K562 (cell line): ENCODE results near the gene MCM9. TPM values are rescaled to one million over a fixed set of nuclear protein-coding genes. Genes with fewer than 3 reads are reported as not detected.
A peak's percentile ranks its signal among the peaks of the same experiment; 100 is the strongest.

Experiments
- BRF2 ChIP-seq: IDR thresholded peaks from 3 replicates; pipeline ENCODE4 v1.6.1; 2011; ENCODE audit warnings: borderline replicate concordance, mild to moderate bottlenecking; ENCODE audit not compliant: insufficient read length, insufficient read depth
- E2F6 ChIP-seq, 2 experiments: IDR thresholded peaks; 2 replicates each; pipeline ENCODE4 v1.6.1; 2011; ENCODE audit warnings: borderline replicate concordance in 1 of 2, control low read depth in 1 of 2, low read depth in 1 of 2, low read length in 1 of 2, mild to moderate bottlenecking in 1 of 2, mixed read lengths in 1 of 2, moderate library complexity in 1 of 2; ENCODE audit not compliant: insufficient read depth in 1 of 2, insufficient read length in 1 of 2, poor library complexity in 1 of 2, severe bottlenecking in 1 of 2; ENCODE audit errors: extremely low read depth in 1 of 2
- ETS2 ChIP-seq: IDR thresholded peaks from 2 replicates; pipeline ENCODE4 v1.6.1; 2016; ENCODE audit warnings: borderline replicate concordance, missing genetic modification characterization, mild to moderate bottlenecking, moderate library complexity, missing compliant biosample characterization; ENCODE audit not compliant: poor library complexity, severe bottlenecking
- ETV1 ChIP-seq: fragments of 450-650 bp; conservative IDR thresholded peaks from 2 replicates; pipeline ENCODE4 v1.6.1; 2016; ENCODE audit warnings: missing genetic modification characterization, control low read depth, low read depth, missing compliant biosample characterization
- FOXM1 ChIP-seq, 2 experiments: fragments of 450-650 bp in 1 of 2; sonication (generic) in 1 of 2; formaldehyde crosslinking in 1 of 2; IDR thresholded peaks; 2 replicates each; pipeline versions ENCODE4 v1.6.1 to v1.9.0; 2017 to 2022; ENCODE audit warnings: low read depth in 2 of 2, mild to moderate bottlenecking in 2 of 2, missing genetic modification reagents in 1 of 2, moderate library complexity in 1 of 2
- FOXP1 ChIP-seq: sonication (generic); formaldehyde crosslinking; IDR thresholded peaks from 2 replicates; pipeline ENCODE4 v1.8.0; 2022; ENCODE audit warnings: mild to moderate bottlenecking, missing genetic modification reagents
- HNRNPK ChIP-seq: fragments of 200-400 bp; formaldehyde crosslinking; IDR thresholded peaks from one replicate; pipeline ENCODE4 v1.6.1; 2018; ENCODE audit warnings: mild to moderate bottlenecking, low read depth, low read length; ENCODE audit not compliant: poor library complexity, severe bottlenecking
- IFI16 ChIP-seq: fragments of 250-450 bp; sonication (Bioruptor Pico); IDR thresholded peaks from 2 replicates; pipeline ENCODE4 v2.1.2; 2022; ENCODE audit warnings: mild to moderate bottlenecking, inconsistent platforms
- ILF3 ChIP-seq: fragments of 450-650 bp; IDR thresholded peaks from 2 replicates; pipeline ENCODE4 v1.6.1; 2018; ENCODE audit warnings: antibody characterized with exemption, mild to moderate bottlenecking, moderate library complexity, borderline replicate concordance
- KAT8 ChIP-seq: fragments of 450-650 bp; IDR thresholded peaks from 2 replicates; pipeline ENCODE4 v1.6.1; 2016; ENCODE audit warnings: low read depth, mild to moderate bottlenecking
- MIER1 ChIP-seq: fragments of 450-650 bp; IDR thresholded peaks from 2 replicates; pipeline ENCODE4 v1.6.1; 2016; ENCODE audit warnings: antibody characterized with exemption, mild to moderate bottlenecking, low read depth
- NR2C2 ChIP-seq, 2 experiments: fragments of 200-800 bp in 1 of 2; sonication (Bioruptor generic) in 1 of 2; sonication (generic) in 1 of 2; formaldehyde crosslinking in 1 of 2; IDR thresholded peaks; 2 replicates each; pipeline versions ENCODE4 v1.6.1 to v1.8.0; 2016 to 2022; ENCODE audit warnings: mild to moderate bottlenecking in 1 of 2, missing compliant biosample characterization in 1 of 2, missing genetic modification characterization in 1 of 2, missing genetic modification reagents in 1 of 2
- POLR2AphosphoS2 ChIP-seq: IDR thresholded peaks from 2 replicates; pipeline ENCODE4 v1.6.1; 2012; ENCODE audit warnings: low read length, improper control_type of control experiment
- RBM22 ChIP-seq: fragments of 200-400 bp; formaldehyde crosslinking; IDR thresholded peaks from 2 replicates; pipeline ENCODE4 v1.6.1; 2018; ENCODE audit warnings: low read length, low read depth; ENCODE audit not compliant: poor library complexity, severe bottlenecking
- RBM34 ChIP-seq: fragments of 200-400 bp; formaldehyde crosslinking; IDR thresholded peaks from 2 replicates; pipeline ENCODE4 v1.6.1; 2018; ENCODE audit warnings: low read length, borderline replicate concordance; ENCODE audit not compliant: insufficient read depth
- SMAD1 ChIP-seq: fragments of 150-350 bp; IDR thresholded peaks from 2 replicates; pipeline ENCODE4 v1.6.1; 2014; ENCODE audit warnings: low read length, low read depth; ENCODE audit not compliant: partially characterized antibody
- SNAPC5 ChIP-seq: fragments of 250-450 bp; sonication (Bioruptor Pico); IDR thresholded peaks from 2 replicates; pipeline ENCODE4 v1.8.0; 2021; ENCODE audit warnings: moderate library complexity, mild to moderate bottlenecking, inconsistent platforms
- TCF7 ChIP-seq: sonication (generic); IDR thresholded peaks from 2 replicates; pipeline ENCODE4 v1.6.1; 2016; ENCODE audit warnings: antibody characterized with exemption, borderline replicate concordance
- XRCC3 ChIP-seq: fragments of 450-650 bp; IDR thresholded peaks from 2 replicates; pipeline ENCODE4 v1.6.1; 2017; ENCODE audit warnings: mild to moderate bottlenecking, moderate library complexity
- ZNF12 ChIP-seq: sonication (generic); formaldehyde crosslinking; IDR thresholded peaks from 2 replicates; pipeline ENCODE4 v1.4.0; 2020; ENCODE audit warnings: mild to moderate bottlenecking, missing genetic modification reagents
- ZNF121 ChIP-seq: sonication (generic); formaldehyde crosslinking; conservative IDR thresholded peaks from 2 replicates; pipeline ENCODE4 v1.8.0; 2022; ENCODE audit warnings: missing genetic modification reagents
- ZNF263 ChIP-seq: sonication (generic); formaldehyde crosslinking; IDR thresholded peaks from 2 replicates; pipeline ENCODE4 v1.8.0; 2022; ENCODE audit warnings: mild to moderate bottlenecking, missing genetic modification reagents, borderline replicate concordance
- ZNF282 ChIP-seq: sonication (generic); formaldehyde crosslinking; IDR thresholded peaks from 2 replicates; pipeline ENCODE4 v1.8.1; 2023; ENCODE audit warnings: missing genetic modification reagents
- ZNF764 ChIP-seq: fragments of 250-450 bp; sonication (Bioruptor Pico); IDR thresholded peaks from 2 replicates; pipeline ENCODE4 v1.4.0; 2020; ENCODE audit warnings: low read depth, mild to moderate bottlenecking, moderate library complexity
- polyA plus RNA-seq, 8 experiments: library from polyadenylated mRNA; depleted of rRNA in 4 of 8; stranded (reverse) in 5 of 8; unstranded in 3 of 8; fragments of >200 nt; fragmentation: Nextera tagmentation in 2 of 8; fragmentation: Illumina TruSeq in 1 of 8; extraction: Ambion mirVana in 2 of 8; extraction: Trizol in 1 of 8; gene quantifications; 2 replicates each; pipeline versions ENCODE4 v1.2.1 to v1.2.3, GENCODE V29; 2011 to 2014; ENCODE audit warnings: inconsistent platforms in 1 of 8, missing spikeins in 1 of 8
- total RNA-seq, 7 experiments: library from RNA; depleted of rRNA in 6 of 7; stranded (reverse); fragments of >200 nt in 6 of 7; fragmentation: Illumina TruSeq in 2 of 7; extraction: Trizol in 2 of 7; gene quantifications; 2 replicates each; pipeline versions ENCODE4 v1.2.1 to v1.2.3, GENCODE V29; 2011 to 2021; ENCODE audit warnings: low replicate concordance in 1 of 7

Gene MCM9
- total and polyA plus RNA-seq, 9 of the 15 experiments (the other 6 are each of a cell fraction or from before 2014, with no cell fraction given), result 4.8 to 16.7 (median 11.6) TPM

GRCh38 chr6:118896339-118897136 lies 38.4 kb downstream of the MCM9 start (continued):
- TF ChIP-seq RBM22 (no peak), ETV1 (tag) (no peak), ETS2 (tag) (no peak), ZNF282 (CRISPR knock-in tag) (no peak), ZNF12 (CRISPR knock-in tag) (no peak), BRF2 (no peak), XRCC3 (no peak), FOXM1 (IDR thresholded peaks at IDR 0.05; ENCODE audit: low read depth) (peak; percentile 71), FOXM1 (CRISPR knock-in tag; IDR thresholded peaks at IDR 0.05; ENCODE audit: low read depth) (no peak), RBM34 (no peak), ILF3 (no peak), SMAD1 (no peak), SNAPC5 (no peak), NR2C2 (CRISPR knock-in tag; IDR thresholded peaks at IDR 0.05) (no peak), NR2C2 (tag; IDR thresholded peaks at IDR 0.05) (0 out of 2 replicates have a peak, but pooled peaks have one; percentile 23), ZNF263 (CRISPR knock-in tag) (no peak), ZNF121 (CRISPR knock-in tag) (no peak), E2F6 (IDR thresholded peaks at IDR 0.05; ENCODE audit: borderline replicate concordance in 1 of 2, extremely low read depth in 1 of 2, insufficient read depth in 1 of 2, insufficient read length in 1 of 2, low read depth in 1 of 2, low read length in 1 of 2, poor library complexity in 1 of 2, severe bottlenecking in 1 of 2) (no peak), HNRNPK (no peak), KAT8 (peak; percentile 36; the same call in 1 of the 2 replicates), POLR2AphosphoS2 (no peak), TCF7 (no peak), FOXP1 (CRISPR knock-in tag) (no peak), MIER1 (no peak), IFI16 (CRISPR knock-in tag) (no peak), ZNF764 (CRISPR knock-in tag) (no peak)
